ENCODE data around the gene OGFR.

Gene OGFR

GRCh38 chr20:62807444-62808210 lies 3.0 kb downstream of the OGFR start:
- no peak for TF ChIP-seq CTCF (IDR thresholded peaks at IDR 0.05)
- Mint-ChIP-seq H3K27me3 (ENCODE audit: low read depth, poor library complexity) (peaks cover 10% of the 10 kb centered on the region), H3K9me3 (no peaks in the 10 kb centered on the region), H3K4me1 (peaks cover 26% of the 10 kb centered on the region), H3K36me3 (ENCODE audit: low read depth) (no peaks in the 10 kb centered on the region), H3K4me3 (no peak overlapping the region), H3K27ac (no peak overlapping the region)
- DNase-seq = no peak

DNA sequence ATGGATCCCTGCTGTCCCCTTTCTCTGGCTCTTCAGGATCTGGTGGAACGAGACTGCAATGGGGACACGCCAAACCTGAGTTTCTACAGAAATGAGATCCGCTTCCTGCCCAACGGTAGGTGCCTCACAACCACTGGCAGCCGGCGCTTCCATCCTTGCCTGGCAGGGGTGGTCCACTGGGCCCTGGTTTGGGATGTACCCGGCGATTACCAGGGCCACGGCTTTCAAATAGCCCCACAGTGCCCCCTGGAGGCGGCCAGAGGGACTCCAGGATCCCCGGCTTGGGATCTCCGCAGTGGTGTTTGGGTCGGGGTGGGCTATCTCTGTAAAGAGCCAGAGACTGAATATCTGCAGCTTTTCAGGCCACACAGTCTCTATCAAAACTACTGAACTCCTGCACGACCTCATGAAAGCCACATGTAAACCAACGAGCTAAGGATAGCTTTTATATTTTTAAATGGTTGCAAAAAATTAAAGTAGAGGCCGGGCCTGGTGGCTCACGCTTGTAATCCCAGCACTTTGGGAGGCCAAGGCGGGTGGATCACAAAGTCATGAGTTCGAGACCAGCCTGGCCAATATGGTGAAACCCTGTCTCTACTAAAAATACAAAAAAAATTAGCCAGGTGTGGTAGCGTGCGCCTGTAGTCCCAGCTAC lies 3.7 kb downstream of the OGFR start:
- peak; percentile 89 for DNase-seq
- Mint-ChIP-seq H3K27me3 (ENCODE audit: low read depth, poor library complexity) (peaks cover 3% of the 10 kb centered on the region), H3K4me3 (no peak overlapping the region), H3K4me1 (peaks cover 19% of the 10 kb centered on the region), H3K9me3 (no peaks in the 10 kb centered on the region), H3K27ac (no peak overlapping the region), H3K36me3 (ENCODE audit: low read depth) (no peaks in the 10 kb centered on the region)
- peak; percentile 95 for TF ChIP-seq CTCF (IDR thresholded peaks at IDR 0.05)

GRCh38 chr20:62809530-62810428 lies 5.1 kb downstream of the OGFR start:
- Mint-ChIP-seq H3K27ac (no peak overlapping the region), H3K27me3 (ENCODE audit: low read depth, poor library complexity) (peaks cover under 1% of the 10 kb centered on the region), H3K36me3 (ENCODE audit: low read depth) (no peaks in the 10 kb centered on the region), H3K4me3 (no peak overlapping the region), H3K9me3 (no peaks in the 10 kb centered on the region), H3K4me1 (peaks cover 11% of the 10 kb centered on the region)
- TF ChIP-seq CTCF (IDR thresholded peaks at IDR 0.05) = no peak
- DNase-seq = no peak

DNA sequence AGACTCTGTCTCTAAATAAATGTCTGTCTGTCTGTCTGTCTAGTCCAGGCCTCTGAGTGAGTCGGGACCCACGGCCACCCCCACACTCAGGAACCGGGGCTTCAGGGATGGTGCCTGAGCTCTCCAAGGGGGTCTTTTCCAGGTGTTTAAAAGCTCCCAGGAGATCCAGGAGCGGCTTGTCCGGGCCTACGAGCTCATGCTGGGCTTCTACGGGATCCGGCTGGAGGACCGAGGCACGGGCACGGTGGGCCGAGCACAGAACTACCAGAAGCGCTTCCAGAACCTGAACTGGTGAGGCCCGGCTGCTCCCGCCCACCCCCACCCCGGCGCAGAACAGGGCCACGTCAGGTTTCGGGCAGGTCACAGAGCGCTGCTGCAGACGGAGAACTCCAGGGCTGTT lies 6.7 kb downstream of the OGFR start:
- Mint-ChIP-seq H3K36me3 (ENCODE audit: low read depth) (no peaks in the 10 kb centered on the region), H3K9me3 (no peaks in the 10 kb centered on the region), H3K27ac (no peak overlapping the region), H3K4me3 (no peak overlapping the region), H3K27me3 (ENCODE audit: low read depth, poor library complexity) (peaks cover 16% of the 10 kb centered on the region), H3K4me1 (peaks cover 18% of the 10 kb centered on the region)
- no peak for TF ChIP-seq CTCF (IDR thresholded peaks at IDR 0.05)
- DNase-seq = no peak

GRCh38 chr20:62811720-62812119 lies 7.1 kb downstream of the OGFR start:
- Mint-ChIP-seq H3K4me1 (peaks cover 14% of the 10 kb centered on the region), H3K27ac (no peak overlapping the region), H3K4me3 (no peak overlapping the region), H3K9me3 (no peaks in the 10 kb centered on the region), H3K36me3 (ENCODE audit: low read depth) (no peaks in the 10 kb centered on the region), H3K27me3 (ENCODE audit: low read depth, poor library complexity) (peaks cover 20% of the 10 kb centered on the region)
- no peak for DNase-seq
- TF ChIP-seq CTCF (IDR thresholded peaks at IDR 0.05) = no peak
